Thymus (tissue), 11 donors: Measurements from ENCODE around the gene ZBTB3. TPM values are rescaled to one million over a fixed set of nuclear protein-coding genes. Genes with fewer than 3 reads are reported as not detected.

Experiments used
- DNase-seq, 9 donors: peaks; one replicate each; pipeline ENCODE4 v3.0.0-alpha.2; 2013; ENCODE audit warnings: low spot score in 9 of 9, low read depth in 6 of 9, missing footprints in 1 of 9
- H3K27ac ChIP-seq, 2 donors: one replicate each; pipeline ENCODE4 v1.5.1; 2013; ENCODE audit warnings: control low read depth in 1 of 2, low read depth in 1 of 2, low read length in 1 of 2, mild to moderate bottlenecking in 1 of 2, moderate library complexity in 1 of 2
- H3K27me3 ChIP-seq, 2 donors: one replicate each; pipeline ENCODE4 v1.5.1; 2013; ENCODE audit warnings: low read length in 1 of 2; ENCODE audit not compliant: control insufficient read depth in 2 of 2, insufficient read depth in 1 of 2
- H3K36me3 ChIP-seq, 2 donors: one replicate each; pipeline ENCODE4 v1.5.1; 2013; ENCODE audit warnings: low read length in 1 of 2, mild to moderate bottlenecking in 1 of 2, moderate library complexity in 1 of 2; ENCODE audit not compliant: control insufficient read depth in 2 of 2, insufficient read depth in 2 of 2
- H3K4me1 ChIP-seq, 2 donors: one replicate each; pipeline ENCODE4 v1.5.1; 2013; ENCODE audit warnings: low read length in 2 of 2; ENCODE audit not compliant: control insufficient read depth in 2 of 2, insufficient read depth in 2 of 2
- H3K4me3 ChIP-seq, 2 donors: one replicate each; pipeline ENCODE4 v1.5.1; 2013; ENCODE audit warnings: low read length in 2 of 2, control low read depth in 1 of 2, mild to moderate bottlenecking in 1 of 2
- H3K9me3 ChIP-seq, 2 donors: one replicate each; pipeline ENCODE4 v1.5.1; 2013; ENCODE audit warnings: low read length in 1 of 2, mild to moderate bottlenecking in 1 of 2; ENCODE audit not compliant: control insufficient read depth in 2 of 2, insufficient read depth in 1 of 2
- WGBS: extraction: QIAGEN DNeasy Blood & Tissue Kit; methylation state at CpG from one replicate; pipeline ENCODE4 v1.1.7; 2013; 5-methylcytosine and 5-hydroxymethylcytosine counted together
- polyA plus RNA-seq: library from polyadenylated mRNA; stranded (reverse); fragments of 200-250 nt; gene quantifications from one replicate; pipeline ENCODE4 v1.2.3, GENCODE V29; 2013
- total RNA-seq: library from RNA; stranded (reverse); fragments of 120-200 nt; gene quantifications from one replicate; pipeline ENCODE4 v1.2.4, GENCODE V29; 2013
- donor health status: healthy.

Gene ZBTB3
- total and polyA plus RNA-seq, 2 donors: 7.7 to 8.9 TPM

- Histone ChIP-seq H3K4me1 (peaks cover 9 to 18% of the 10 kb centered on the region in 2 donors), H3K27ac (no peak overlapping the region), H3K36me3 (peaks cover 56 to 81% of the 10 kb centered on the region in 2 donors), H3K27me3 (no peaks in the 10 kb centered on the region), H3K4me3 (no peak overlapping the region), H3K9me3 (peaks cover 0 to 3% of the 10 kb centered on the region in 2 donors)
- no peak for DNase-seq
- 96% methylated on average over 2 of the region's 2 CpGs for WGBS
Measured at GRCh38 chr11:62713343-62713742, 40.6 kb downstream of the ZBTB3 start.

DNA sequence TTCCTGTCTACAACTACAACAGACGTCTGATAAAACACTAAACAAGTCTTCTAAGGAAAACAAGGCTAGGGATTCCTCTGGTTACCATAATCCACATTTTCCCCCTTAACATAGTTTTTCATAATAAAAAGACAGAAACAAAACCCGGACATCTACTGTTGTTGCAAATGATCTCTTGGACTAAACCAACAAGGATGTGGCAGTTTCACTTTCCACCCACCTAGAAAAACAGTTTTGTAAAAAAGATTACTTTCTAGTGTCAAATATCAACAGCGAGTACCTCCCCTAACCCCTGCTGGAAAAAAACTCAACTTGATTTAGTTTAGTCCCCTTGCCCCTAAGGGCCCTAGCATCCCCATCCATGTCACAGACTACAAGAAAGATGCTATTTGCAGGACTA is 41.1 kb downstream of the ZBTB3 start:
- Histone ChIP-seq H3K4me3 (no peak overlapping the region), H3K27ac (peak overlapping the region in 1 of 2 donors; percentile 9), H3K9me3 (peaks cover 0 to 3% of the 10 kb centered on the region in 2 donors), H3K27me3 (no peaks in the 10 kb centered on the region), H3K36me3 (peaks cover 54 to 77% of the 10 kb centered on the region in 2 donors), H3K4me1 (peaks cover 14 to 23% of the 10 kb centered on the region in 2 donors)
- WGBS: 95% methylated on average over 3 of the region's 3 CpGs
- DNase-seq: no peak

DNA sequence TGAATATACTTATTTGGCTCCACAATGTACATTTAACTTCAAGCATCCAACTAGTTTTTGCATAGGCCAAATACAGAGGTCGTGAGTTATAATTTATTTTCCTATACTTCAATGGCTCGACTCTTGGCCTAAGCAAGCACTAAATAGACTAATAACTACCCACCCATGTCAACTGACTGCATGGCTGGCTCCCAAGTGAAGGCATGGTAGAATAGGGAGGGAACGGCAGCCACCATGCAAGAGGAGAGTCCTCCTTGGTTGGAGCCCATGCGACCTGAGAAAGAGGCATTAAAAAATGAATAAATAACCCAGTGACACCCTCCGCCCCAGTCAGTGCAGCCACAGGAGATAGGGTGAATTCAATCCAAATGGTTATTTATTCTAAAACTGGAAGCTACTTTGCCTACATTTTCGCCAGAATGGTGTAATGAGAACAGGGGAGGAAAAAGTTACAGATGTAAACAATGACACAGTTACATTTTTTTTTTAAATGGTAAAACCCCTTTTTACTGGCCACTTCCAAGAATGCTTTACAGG is 41.6 kb downstream of the ZBTB3 start:
- no peak overlapping the region for H3K4me3 ChIP-seq
- peaks cover 16 to 28% of the 10 kb centered on the region in 2 donors for H3K4me1 ChIP-seq
- peaks cover 0 to 3% of the 10 kb centered on the region in 2 donors for H3K9me3 ChIP-seq
- H3K36me3 ChIP-seq: peaks cover 48 to 72% of the 10 kb centered on the region in 2 donors
- 94% methylated on average over 6 of the region's 6 CpGs for WGBS
- no peaks in the 10 kb centered on the region for H3K27me3 ChIP-seq
- DNase-seq: no peak
- H3K27ac ChIP-seq: no peak overlapping the region

GRCh38 chr11:62710001-62710345 is 44.0 kb downstream of the ZBTB3 start:
- DNase-seq: no peak
- Histone ChIP-seq H3K27me3 (no peaks in the 10 kb centered on the region), H3K4me1 (peaks cover 22 to 49% of the 10 kb centered on the region in 2 donors), H3K36me3 (peaks cover 29 to 49% of the 10 kb centered on the region in 2 donors), H3K9me3 (no peaks in the 10 kb centered on the region), H3K4me3 (peak overlapping the region; percentile 77 to 82), H3K27ac (peak overlapping the region; percentile 96 to 98)
- 68% methylated on average over 7 of the region's 7 CpGs for WGBS

DNA sequence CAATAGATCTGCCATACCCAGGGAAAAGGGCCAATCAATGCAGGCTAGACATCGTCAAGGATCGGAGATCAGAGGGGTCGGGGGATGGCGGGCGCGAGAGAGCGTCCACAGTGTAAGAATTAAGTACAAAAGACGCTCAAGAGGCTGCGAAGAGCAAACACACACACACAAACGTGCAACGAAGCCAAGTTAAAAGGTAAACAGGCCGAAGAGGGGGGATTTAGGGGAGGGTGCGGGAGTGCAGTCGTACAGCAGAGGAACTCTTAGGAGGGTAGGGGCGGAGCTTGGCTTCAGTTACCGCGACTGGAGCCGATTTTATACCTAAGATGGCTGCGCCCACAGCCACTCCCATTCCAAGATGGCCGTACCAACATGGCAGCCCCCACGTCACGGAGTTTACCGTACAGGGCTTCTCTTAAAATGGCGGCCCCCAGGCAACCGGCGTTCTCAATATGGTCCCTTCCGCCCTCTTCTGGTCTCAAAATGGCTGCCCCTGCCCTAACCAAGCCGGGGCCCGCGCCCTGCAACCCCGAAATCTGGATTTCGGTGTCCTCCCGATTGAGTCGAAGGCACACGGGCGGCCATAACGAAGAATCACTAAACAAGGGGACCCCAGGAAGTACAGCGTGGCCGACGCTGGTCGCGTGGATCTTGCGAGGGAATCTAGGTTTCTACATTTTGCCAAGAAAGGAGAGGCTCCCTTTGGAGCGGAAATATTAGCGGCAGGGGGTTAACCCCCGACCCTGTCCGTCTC is 44.5 kb downstream of the ZBTB3 start:
- Histone ChIP-seq H3K4me1 (peaks cover 22 to 49% of the 10 kb centered on the region in 2 donors), H3K4me3 (peak overlapping the region; percentile 77 to 82)
- 2% methylated on average over 47 of the region's 47 CpGs for WGBS

GRCh38 chr11:62708793-62709192 is 45.2 kb downstream of the ZBTB3 start:
- Histone ChIP-seq H3K4me1 (peaks cover 22 to 49% of the 10 kb centered on the region in 2 donors), H3K9me3 (no peaks in the 10 kb centered on the region), H3K36me3 (peaks cover 17 to 37% of the 10 kb centered on the region in 2 donors), H3K27ac (peak overlapping the region; percentile 98 to 99), H3K27me3 (no peaks in the 10 kb centered on the region), H3K4me3 (peak overlapping the region; percentile 77 to 82)
- peak in 1 of 9 donors; percentile 54 for DNase-seq
- WGBS: under 1% methylated on average over 7 of the region's 7 CpGs

More for the DNA sequence above, 44.5 kb downstream of the ZBTB3 start:
- Histone ChIP-seq H3K36me3 (peaks cover 24 to 44% of the 10 kb centered on the region in 2 donors), H3K27ac (peak overlapping the region; percentile 98 to 99), H3K27me3 (no peaks in the 10 kb centered on the region), H3K9me3 (no peaks in the 10 kb centered on the region)
- DNase-seq: peak; percentile 93 to 99 (median 97)

- Histone ChIP-seq H3K4me1 (peaks cover 22 to 49% of the 10 kb centered on the region in 2 donors), H3K36me3 (peaks cover 13 to 33% of the 10 kb centered on the region in 2 donors)
Measured at GRCh38 chr11:62708392-62708791, 45.6 kb downstream of the ZBTB3 start.

DNA sequence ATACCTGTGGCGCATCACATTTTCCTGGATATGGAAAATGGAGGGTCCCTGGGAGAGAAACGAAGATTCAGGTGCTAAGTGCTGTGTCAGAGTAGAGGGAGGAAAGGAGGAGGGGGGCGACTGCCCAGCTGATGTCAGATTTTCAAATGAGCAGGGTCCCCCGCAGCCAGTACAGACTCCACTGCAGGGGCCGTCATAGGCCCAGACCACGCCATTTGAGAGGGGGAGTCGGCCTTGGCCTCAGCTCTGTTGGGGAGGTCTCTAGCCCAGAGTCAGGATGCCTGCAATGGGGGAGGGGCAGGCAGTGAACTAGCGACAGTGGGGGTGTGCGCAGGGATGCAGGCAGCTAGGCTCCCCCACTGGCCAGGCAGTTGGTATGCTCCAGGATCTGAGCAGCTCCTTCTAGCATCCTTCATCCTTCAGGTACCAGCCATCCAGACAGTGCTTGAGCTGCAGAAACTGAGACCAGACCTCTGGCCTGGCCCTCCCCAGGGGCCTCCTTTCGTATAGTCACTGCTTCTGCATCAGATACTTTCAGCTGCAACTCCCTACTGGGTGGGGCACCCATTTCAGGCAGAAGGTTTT is 46.6 kb downstream of the ZBTB3 start, which contains the start of the genes BSCL2 and GNG3:
TSS of gene BSCL2 (minus strand) at position 148 of the 585 bp plus-strand sequence. CDS start 229 bp downstream, outside the sequence.
TSS of gene GNG3 (plus strand) at position 400 of the 585 bp plus-strand sequence. CDS start 620 bp downstream, outside the sequence.
- Histone ChIP-seq H3K27ac (peak within 1 kb of the TSS; percentile 98 to 99), H3K9me3 (no peaks in the 10 kb centered on the region), H3K36me3 (peaks cover 12 to 26% of the 10 kb centered on the region in 2 donors), H3K27me3 (no peaks in the 10 kb centered on the region), H3K4me3 (peak within 1 kb of the TSS; percentile 77 to 82), H3K4me1 (peaks cover 22 to 49% of the 10 kb centered on the region in 2 donors)
- 89% methylated on average over 10 of the region's 10 CpGs for WGBS
- DNase-seq: peak in 1 of 9 donors; percentile 34

More at GRCh38 chr11:62708392-62708791, 45.6 kb downstream of the ZBTB3 start:
- Histone ChIP-seq H3K27me3 (no peaks in the 10 kb centered on the region), H3K4me3 (peak overlapping the region; percentile 77 to 82), H3K27ac (peak overlapping the region; percentile 98 to 99), H3K9me3 (no peaks in the 10 kb centered on the region)
- WGBS: 91% methylated on average over 5 of the region's 5 CpGs
- DNase-seq: peak in 1 of 9 donors; percentile 28
